ENCODE measurements around the gene ANO2.

- no peak for TF ChIP-seq CTCF (IDR thresholded peaks at IDR 0.05; ENCODE audit: low read depth, low read length, poor library complexity, severe bottlenecking)
- no peak for TF ChIP-seq EZH2phosphoT487 (IDR thresholded peaks at IDR 0.05; ENCODE audit: borderline replicate concordance, low read length)
Observed at GRCh38 chr12:5718073-5718472, 227.0 kb downstream of the ANO2 start.

All from DOHH2 (cell line).